G401 (cell line): ENCODE data around the gene CDC42BPB. TPM values are rescaled to one million over a fixed set of nuclear protein-coding genes. Genes with fewer than 3 reads are reported as not detected.

Experiments
- DNase-seq: peaks from one replicate; pipeline ENCODE4 v3.0.0-alpha.2; 2015; ENCODE audit warnings: low spot score
- in situ Hi-C: cut with HindIII; loops from 2 replicates; pipeline ENCODE4 v1.10.0; 2016; ENCODE audit warnings: low sequenced_read_pairs, mixed read lengths
- total RNA-seq: library from RNA; depleted of rRNA; stranded (reverse); fragments of >200 nt; shearing (Covaris generic); gene quantifications from 2 replicates; pipeline ENCODE4 v1.2.3, GENCODE V29; 2014

CDC42BPB gene
- total RNA-seq, 1 experiment from 2014 or later = 17.0 TPM

DNA sequence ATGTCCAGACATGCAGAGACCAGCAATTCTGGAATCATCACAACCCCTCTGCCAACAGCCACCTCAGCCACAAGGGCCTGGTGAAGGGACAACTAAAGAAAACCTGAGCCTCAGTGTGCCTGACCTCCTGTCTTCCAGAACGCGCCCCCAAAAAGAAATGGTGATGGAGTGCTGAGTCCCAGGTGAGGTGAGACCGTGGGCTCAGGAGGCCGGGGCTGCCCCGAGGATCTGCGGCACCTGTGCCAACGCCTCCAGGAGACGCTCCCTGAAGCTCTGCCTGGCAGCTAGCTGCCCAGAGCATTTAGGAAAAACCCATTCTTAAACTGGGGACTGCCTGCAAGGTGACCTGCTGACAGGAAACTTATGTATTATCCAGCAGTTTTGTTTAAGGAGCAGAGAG, 51.2 kb downstream of the CDC42BPB start:
- in situ Hi-C loops = no loop called here
- DNase-seq = no peak

DNA sequence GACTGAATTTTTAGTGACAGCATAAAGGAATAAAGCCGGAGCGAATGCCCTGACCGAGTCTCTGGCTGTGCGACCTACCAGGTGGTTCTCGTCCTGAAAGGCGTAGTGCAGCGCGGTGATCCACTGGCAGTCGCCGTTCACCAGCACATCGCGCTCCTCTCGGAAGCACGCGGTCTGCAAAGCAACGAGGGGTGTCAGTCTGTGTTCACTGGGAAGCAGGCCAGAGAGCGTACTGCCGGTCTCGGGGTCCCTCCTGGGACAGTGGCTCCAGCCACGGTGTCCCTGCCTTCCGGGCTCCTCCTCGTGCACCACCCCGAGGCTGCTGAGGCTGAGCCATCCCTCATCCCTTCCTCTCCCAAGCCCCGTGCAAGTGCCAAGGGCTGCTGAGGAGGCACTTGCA, 53.5 kb downstream of the CDC42BPB start:
- in situ Hi-C loops = no loop called here
- DNase-seq = no peak

DNA sequence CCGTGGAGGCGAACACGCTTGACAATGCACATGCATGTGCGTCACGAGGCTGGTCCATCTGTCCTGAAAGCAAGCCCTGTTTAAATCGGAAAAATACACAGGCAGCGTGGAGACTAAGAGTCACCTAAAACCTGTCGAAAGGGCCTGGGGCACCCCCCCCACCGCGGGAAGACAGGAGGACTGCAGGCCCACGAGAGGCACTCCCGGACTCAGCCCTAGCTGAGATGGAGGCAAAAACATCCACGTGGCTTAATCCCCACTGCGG, 54.1 kb downstream of the CDC42BPB start:
- DNase-seq = no peak
- in situ Hi-C loops = no loop called here

DNA sequence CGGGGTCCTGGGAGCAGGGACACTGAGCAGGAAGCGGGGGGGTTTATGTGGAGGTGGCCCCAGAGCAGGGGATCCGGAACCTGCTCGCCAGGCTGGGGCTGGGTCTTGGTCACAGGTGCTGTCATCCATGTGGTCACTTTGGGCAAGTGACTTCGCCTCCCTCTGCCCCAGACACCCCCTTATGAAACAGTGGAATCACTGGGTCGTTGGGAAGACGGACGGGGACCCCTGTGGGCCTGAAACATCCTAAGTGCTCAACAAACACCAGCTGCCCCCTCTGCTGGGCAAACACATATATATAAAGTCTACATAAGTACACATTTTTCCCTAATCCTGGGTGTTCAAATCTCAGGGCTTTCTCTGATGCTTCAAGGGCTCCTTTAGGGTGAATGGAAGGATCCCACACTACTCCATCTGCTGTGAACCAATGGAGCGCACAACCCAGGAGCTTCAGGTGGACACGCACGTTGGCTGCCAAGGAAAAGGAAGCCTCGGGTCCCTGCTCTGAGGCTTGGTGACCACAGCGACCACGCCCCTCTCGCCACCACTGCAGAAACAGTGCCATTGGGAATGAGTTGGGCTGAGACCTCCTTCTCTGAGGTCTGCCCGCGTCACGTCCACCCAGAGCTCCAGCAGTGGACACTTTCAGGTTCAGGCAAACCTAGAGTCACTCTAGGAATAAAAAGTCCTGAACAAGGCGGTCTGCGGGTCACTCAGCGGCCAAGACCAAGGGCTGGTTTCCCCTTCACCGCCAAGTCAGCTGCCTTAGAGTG, 54.6 kb downstream of the CDC42BPB start:
- no peak for DNase-seq
- in situ Hi-C loops = no loop called here

DNA sequence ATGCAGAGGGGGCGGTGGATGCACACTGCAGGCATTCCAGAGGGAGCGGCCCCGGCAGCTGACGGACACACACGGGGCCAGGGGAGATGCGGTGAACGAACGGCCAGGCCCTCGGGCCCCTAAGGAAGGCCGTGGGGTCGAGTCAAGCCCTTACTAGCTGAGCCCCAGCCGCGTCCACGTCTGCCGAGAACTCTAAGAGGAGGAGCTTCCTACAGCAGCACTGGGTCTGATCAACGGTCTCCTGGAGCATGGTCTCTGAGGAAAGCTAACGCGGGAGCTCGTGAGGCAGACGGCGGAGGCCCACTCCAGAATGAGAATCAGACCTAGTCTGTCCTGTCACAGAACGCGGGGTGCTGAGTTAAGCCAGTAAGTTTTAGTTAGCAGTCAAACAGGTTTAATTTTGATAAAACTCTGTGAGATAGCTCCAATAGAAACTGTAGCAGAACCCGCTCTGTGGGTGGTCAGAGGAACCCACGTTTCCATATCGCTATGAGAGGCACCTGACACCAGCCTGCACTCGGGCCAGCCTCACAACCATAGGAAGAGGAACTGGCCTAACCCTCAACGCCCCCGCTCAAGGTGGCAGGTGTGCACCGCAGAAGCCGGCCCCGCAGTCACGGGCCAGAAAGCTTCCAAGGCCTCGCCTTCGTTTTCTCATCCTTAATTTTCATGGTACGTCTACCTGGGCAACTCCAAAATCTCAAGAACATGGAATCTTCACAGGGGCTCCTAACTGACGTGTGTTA, 55.5 kb downstream of the CDC42BPB start:
- in situ Hi-C loops = no loop called here
- DNase-seq = peak; percentile 45

DNA sequence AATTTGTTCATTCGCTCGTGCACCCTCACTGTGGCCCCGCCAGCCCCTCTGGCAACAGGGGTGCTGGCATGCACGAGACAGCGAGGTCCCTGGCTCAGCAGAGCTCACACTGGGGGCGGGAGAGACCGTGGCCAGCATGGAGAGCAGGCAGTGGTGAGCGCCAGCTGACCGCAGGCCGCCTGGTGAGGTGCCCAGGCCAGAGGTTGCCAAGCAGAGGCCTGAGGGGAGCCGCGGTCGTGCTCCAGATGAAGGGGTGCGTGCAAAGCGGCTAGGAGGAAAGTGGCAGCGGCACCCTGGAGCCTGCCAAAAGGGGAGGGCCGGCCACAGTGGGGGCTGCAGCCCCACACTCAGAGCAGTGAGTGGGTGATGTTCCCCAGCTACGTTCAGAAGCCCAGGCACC, 56.1 kb downstream of the CDC42BPB start:
- in situ Hi-C loops = no loop called here
- DNase-seq = peak; percentile 51

DNA sequence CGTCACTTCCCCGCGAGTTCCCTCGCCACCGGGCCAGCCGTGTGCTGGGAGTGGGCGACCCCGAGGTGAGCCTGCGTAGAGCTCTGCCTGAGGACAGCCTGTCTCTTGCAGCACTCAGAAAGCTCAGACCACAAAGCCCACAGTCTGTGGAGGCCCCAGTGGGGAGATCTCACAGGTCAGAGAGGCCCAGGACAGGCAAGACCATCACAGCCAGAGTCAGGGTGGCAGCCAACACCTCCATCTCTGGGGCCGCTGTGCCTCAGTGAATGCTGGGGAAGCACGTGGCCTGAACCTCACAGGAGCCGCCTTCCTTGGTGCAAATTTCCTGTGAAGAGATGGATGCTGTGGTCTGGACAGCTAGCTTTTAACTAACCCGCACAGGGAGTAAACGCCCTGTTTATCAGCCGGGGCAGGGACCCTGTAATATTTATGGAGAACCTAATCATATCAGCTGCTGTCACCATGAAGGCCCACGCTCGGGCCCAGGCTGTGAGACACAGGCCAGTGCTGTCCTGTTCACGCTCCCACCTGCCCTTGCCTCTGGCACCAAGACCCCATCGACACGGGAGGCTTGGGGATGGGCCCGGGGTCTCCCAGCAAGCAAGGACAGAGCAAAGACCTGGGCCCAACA, 56.9 kb downstream of the CDC42BPB start:
- DNase-seq = no peak
- in situ Hi-C loops = no loop called here

DNA sequence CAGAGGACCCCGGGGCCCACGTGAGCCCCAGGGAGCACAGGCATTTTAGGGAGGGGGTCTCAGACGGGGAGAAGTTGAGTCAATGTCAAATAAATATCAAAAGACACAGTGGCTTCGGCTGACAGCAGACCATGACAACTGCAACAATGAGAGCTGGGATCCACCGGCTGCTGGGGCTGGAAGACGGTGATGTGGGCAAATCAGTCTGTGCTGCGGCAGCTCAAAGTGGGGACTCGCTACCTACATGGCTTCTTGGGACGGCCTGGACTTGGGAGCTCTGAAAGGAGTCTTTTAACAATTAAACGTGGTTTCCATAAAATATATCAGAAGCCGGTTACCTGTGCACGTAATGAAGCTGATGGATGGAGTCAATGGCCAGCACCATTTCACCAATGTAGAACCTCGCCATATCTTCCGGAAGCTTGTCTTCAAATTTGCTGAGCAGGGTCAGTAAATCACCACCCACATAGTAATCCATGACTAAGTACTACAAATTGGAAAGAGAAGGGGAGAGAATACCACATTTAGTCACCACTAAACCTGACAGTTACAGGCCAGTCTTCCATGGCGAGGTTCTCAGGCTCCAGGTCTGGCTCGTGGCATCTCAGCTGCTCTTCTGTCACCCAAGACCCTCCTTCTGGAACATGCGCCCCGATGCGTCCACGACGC, 58.0 kb downstream of the CDC42BPB start:
- in situ Hi-C loops = no loop called here
- no peak for DNase-seq

DNA sequence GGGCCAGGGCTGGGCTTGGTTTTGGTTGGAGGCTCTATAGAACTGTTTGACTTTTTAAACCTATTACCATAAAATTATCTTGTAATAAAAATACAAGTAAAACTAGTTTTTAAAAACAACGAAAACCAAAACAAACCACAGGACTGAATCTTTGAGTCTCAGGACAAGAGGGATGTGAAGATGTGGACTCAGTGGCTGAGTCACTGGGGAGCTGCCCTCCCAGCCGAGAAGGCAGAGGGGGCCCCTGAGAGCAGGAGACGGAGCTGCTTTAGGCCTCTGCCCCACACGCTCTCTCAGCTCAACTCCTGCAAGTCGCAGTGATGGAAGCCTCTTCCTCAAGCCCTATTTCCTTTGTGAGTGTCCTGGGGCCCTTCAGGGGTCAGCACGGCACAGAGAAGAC, 59.0 kb downstream of the CDC42BPB start:
- in situ Hi-C loops = no loop called here
- no peak for DNase-seq

DNA sequence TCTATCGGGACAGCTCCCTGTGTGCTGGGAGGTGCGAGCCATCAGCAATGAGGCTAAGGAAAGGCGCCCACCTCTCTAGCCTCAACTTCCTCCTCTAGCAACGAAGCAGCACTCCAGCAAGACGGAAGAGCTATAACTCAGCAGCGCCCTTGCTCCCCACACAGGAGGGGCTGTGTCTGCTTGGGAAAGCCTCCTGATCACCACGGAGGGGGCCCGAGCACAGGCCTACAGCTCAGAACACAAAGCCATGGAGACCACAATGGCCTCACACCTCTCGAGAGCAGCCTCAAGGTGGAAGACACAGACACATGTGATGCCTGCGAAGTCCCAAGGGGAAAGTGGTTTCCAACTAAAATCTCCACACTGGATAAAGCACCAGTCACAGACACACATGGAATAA, 60.4 kb downstream of the CDC42BPB start:
- DNase-seq = no peak
- in situ Hi-C loops = no loop called here

DNA sequence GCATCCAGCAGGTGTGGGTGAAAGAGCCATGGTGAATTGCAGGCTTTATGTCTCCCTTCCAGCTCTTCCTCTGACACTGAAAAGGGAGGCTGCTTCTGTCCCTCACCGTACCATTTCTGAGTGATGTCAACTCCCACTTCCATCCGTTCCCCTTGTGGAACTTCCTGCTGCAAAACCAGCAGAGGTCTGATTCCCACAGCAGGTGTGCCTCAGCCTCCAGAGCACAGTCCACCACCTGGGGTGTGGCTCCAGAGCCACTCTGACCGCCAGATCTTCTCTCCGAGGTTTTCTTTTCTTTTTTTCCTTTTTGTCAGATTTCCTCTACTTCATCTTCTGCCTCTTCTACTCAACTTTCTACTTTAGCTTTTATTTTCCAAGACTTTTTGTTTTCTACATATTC, 62.7 kb downstream of the CDC42BPB start:
- in situ Hi-C loops = no loop called here

DNA sequence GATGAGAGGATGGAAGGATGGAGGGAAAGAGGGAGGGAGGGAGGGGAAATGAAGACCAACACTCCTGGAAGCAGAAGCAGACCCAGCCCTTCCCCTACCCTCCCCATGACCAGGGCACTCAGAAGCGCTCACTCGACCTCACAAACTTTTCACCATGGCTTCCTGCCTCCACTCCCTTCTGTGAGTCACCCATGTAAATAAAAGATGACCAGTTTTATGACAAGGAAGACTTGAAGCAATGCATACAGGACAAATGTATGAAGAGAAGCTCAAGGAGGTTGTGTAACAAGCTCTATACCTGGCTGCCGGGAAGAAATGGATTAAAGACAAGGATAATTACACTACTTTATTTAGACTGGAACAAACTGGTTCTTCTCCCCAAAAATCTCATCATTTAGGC, 63.8 kb downstream of the CDC42BPB start:
- DNase-seq = no peak

More for the DNA sequence above, 62.7 kb downstream of the CDC42BPB start:
- no peak for DNase-seq

DNA sequence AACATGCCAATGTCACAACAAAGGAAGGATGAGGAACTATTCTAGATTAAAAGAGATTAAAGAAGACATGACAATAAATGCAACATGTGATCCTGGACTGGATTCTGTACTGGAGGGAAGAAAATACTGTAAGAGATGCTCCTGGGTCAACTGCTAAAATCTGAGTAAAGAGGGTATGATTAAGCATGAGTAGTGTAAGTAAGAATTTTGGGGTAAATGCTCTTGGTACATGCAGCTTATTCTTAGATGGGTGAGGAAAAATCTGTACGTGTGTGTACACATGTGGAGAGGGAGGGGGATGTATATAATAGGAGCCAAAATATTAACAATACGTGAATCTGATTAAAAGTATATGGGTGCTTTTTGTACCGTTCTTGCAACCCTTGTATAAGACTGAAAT, 66.0 kb downstream of the CDC42BPB start:
- DNase-seq = no peak
- in situ Hi-C loops = no loop called here

More for the DNA sequence above, 63.8 kb downstream of the CDC42BPB start:
- in situ Hi-C loops = no loop called here

DNA sequence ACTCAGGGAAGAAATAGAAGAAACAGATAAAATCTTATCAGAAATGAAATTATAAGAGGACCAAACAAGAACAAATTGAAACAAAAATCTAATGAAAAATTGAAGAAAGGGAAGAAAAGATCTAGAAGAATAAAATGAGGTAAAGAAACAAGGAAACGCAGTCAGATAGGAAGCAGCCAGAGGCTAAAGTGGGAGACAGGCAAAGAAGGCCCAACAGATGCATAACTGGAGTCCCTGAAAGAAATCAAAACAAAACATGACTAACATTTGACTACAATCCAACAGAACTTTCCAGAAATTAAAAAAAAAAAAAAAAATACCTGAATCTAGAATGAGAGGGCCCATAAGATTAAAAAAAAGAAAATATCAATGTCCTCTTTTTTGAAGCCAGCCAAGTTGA, 69.3 kb downstream of the CDC42BPB start:
- in situ Hi-C loops = no loop called here
- DNase-seq = no peak

DNA sequence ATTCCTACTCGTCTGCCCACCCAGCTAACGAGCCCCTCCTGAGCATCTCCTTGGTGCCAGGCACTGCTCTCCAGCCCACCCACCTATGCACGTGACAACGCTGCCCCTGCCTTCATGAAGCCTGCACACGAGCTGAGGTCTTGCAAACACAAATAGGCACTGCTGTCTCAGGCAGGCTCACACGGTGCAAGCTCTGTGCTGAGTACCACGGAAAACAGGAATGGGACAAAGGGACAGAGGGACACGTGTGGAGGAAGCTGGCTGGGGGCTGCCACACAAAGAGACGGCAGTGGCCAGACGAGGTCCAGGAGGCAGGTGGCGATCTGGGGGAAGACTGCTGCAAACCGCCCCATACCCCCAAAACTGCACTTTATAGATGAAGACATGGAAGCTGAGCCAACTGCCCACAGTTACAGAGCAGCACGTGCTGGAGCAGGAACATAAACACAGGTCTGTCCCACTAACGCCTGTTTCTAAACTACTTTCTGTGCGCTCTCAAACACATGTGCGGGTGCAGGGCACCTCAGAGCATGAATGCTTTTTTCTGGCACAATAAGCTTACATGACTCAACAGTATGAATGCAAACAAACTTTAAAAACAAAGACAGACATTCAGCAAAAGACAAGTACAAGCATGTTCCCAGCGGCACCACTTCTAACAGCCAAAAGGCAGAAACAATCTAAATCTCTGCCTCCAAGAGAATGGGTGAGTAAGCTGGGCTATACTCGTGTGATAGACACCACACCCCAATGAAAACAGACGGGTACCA, 70.4 kb downstream of the CDC42BPB start:
- no peak for DNase-seq
- in situ Hi-C loops = no loop called here

DNA sequence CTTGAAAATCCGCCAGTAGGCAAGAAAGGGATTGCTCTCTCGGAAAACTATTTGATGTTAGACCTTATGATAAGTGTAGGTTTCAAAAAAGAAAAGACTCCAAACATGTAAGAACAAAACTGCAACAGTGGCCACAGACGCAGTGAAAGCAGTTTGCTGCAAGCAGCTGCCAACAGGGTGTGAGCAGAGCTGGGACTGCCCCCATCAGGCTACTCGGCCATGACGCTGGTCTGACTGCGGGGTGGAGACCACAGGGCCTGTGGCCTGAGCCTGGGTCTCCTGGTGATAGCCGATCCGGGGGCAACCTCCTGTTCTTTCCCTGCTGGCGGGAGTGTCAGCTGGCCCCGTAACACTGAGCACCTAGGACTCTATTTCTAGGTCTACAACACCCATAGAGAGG, 71.7 kb downstream of the CDC42BPB start:
- no peak for DNase-seq
- in situ Hi-C loops = no loop called here

DNA sequence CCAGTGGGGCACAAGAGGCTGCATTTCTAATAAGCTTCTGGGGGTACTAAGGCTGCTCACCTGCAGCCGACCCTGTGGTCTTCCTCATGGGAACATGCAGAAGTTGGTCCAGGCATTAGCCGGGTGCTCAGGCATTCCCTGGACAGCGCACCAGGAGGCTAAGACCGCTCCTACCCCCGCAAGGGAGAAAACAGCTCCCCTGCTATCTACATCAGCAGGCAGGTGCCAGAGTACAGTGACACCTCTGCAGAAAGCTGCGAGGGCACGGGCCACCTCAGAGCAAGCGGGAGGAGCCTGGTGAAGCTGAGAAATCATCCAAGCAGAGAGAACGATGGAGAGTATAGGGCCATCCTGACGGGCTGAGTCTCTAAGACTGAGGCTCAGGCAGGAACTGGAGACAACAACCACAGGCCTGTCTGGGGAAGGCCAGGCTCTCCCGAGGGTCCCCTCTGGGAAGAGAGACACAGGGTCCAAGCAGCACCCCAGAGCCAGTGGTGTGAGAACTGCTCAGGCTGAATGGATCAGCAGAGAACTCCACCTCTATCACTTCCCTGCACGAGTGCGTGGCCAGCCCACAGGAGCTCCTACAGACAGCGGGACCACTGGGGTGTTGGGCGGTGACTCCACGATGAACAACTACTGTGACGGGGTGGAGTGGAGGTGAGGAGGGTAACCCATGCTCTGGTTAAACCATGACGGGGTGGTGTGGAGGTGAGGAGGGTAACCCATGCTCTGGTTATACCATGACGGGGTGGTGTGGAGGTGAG, 72.8 kb downstream of the CDC42BPB start:
- no peak for DNase-seq
- in situ Hi-C loops = no loop called here

DNA sequence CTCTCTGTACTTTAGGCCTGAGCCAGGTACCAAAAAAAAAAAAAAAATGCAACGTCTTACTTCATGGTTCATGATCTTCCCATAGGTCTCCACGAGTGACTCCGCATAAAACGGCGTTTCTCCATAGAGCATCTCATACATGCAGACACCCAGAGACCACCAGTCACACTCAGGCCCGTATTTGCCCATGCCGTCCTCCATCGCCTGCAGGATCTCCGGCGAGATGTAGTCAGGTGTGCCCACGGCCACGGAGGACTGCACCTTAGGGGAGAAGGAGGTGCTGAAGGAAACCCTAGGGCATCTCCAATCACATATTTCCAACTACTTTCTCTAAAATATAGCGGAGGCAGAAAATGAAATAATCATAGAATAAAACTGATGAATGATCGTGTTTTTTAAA, 73.9 kb downstream of the CDC42BPB start:
- in situ Hi-C loops = no loop called here

More for the DNA sequence above, 73.9 kb downstream of the CDC42BPB start:
- no peak for DNase-seq
